Natural killer cell (primary cell): Measurements from ENCODE around the gene APH1A. TPM values are rescaled to one million over a fixed set of nuclear protein-coding genes. Genes with fewer than 3 reads are reported as not detected.

Experiments used
- ATAC-seq, 3 donors: fragments of 150-1000 bp in 2 of 3; fragments of 200-7000 bp in 1 of 3; cut with Tn5 transposase; 1 replicate in 1 of 3; 2 replicates in 2 of 3; pipeline ENCODE4 v1.10.0; 2021; ENCODE audit warnings: mild to moderate bottlenecking in 2 of 3, moderate library complexity in 2 of 3
- DNase-seq, 2 donors: peaks; one replicate each; pipeline versions ENCODE4 v3.0.0 to v3.0.0-alpha.2; 2013 to 2021; ENCODE audit warnings: mixed read lengths in 1 of 2
- H3K27ac ChIP-seq: one replicate; pipeline ENCODE4 v1.5.1; 2013; ENCODE audit warnings: mild to moderate bottlenecking, low read length
- H3K27me3 ChIP-seq: one replicate; pipeline ENCODE4 v1.6.1; 2013; ENCODE audit warnings: low read length; ENCODE audit not compliant: control insufficient read depth, insufficient read depth
- H3K36me3 ChIP-seq: one replicate; pipeline ENCODE4 v1.6.1; 2013; ENCODE audit warnings: low read length; ENCODE audit not compliant: control insufficient read depth, insufficient read depth
- H3K4me1 ChIP-seq: one replicate; pipeline ENCODE4 v1.6.1; 2013; ENCODE audit warnings: low read length; ENCODE audit not compliant: control insufficient read depth, insufficient read depth
- H3K4me3 ChIP-seq: one replicate; pipeline ENCODE4 v1.5.1; 2013; ENCODE audit warnings: low read length
- H3K9me3 ChIP-seq: one replicate; pipeline ENCODE4 v1.6.1; 2013; ENCODE audit warnings: low read length; ENCODE audit not compliant: control insufficient read depth, insufficient read depth
- H3K27ac Mint-ChIP-seq, 2 donors: one replicate each; pipeline ENCODE4 v1.8.0; 2022; ENCODE audit warnings: mild to moderate bottlenecking in 2 of 2, mixed read lengths in 2 of 2, moderate library complexity in 1 of 2
- H3K27me3 Mint-ChIP-seq, 2 donors: one replicate each; pipeline ENCODE4 v1.8.0; 2022; ENCODE audit warnings: low read depth in 2 of 2, mixed read lengths in 2 of 2
- H3K36me3 Mint-ChIP-seq: one replicate; pipeline ENCODE4 v1.8.0; 2022; ENCODE audit warnings: mixed read lengths
- H3K4me1 Mint-ChIP-seq, 2 donors: one replicate each; pipeline ENCODE4 v1.8.0; 2022; ENCODE audit warnings: mixed read lengths in 2 of 2
- H3K4me3 Mint-ChIP-seq: one replicate; pipeline ENCODE4 v1.8.0; 2022; ENCODE audit warnings: mild to moderate bottlenecking, moderate library complexity, mixed read lengths
- H3K9me3 Mint-ChIP-seq, 2 donors: one replicate each; pipeline ENCODE4 v1.8.0; 2022; ENCODE audit warnings: mixed read lengths in 2 of 2
- CTCF ChIP-seq: fragments of 200-600 bp; IDR thresholded peaks from one replicate; pipeline ENCODE4 v1.8.0; 2022; ENCODE audit warnings: antibody characterized with exemption
- WGBS: methylation state at CpG from one replicate; pipeline ENCODE4 v1.1.7; 2013; ENCODE audit warnings: missing lambda C conversion rate; ENCODE audit not compliant: insufficient coverage; 5-methylcytosine and 5-hydroxymethylcytosine counted together
- intact Hi-C: fragments of 100-400 bp; cut with micrococcal nuclease; formaldehyde crosslinking; loops from one replicate; pipeline ENCODE4 v1.14.2; 2022
- total RNA-seq, 4 donors: library from RNA; stranded (reverse); fragments of 120-200 nt in 1 of 4; gene quantifications; one replicate each; pipeline versions ENCODE4 v1.2.3 to v1.2.4, GENCODE V29; 2013 to 2022

The APH1A gene
- total RNA-seq, 3 donors from 2014 or later (not counting 1 experiment from before 2014, with no cell fraction given), result 133 to 153 (median 143) TPM

- H3K4me1 Mint-ChIP-seq, result peaks cover 16 to 19% of the 10 kb centered on the region in 2 donors
- no peak overlapping the region for H3K27ac Mint-ChIP-seq
- Histone ChIP-seq H3K4me1 (peaks cover 14% of the 10 kb centered on the region), H3K36me3 (no peaks in the 10 kb centered on the region), H3K27me3 (no peaks in the 10 kb centered on the region), H3K4me3 (peak overlapping the region; percentile 67), H3K27ac (no peak overlapping the region), H3K9me3 (no peaks in the 10 kb centered on the region)
- 43% methylated on average over 10 of the region's 10 CpGs for WGBS
- H3K27me3 Mint-ChIP-seq, result no peaks in the 10 kb centered on the region
- no peaks in the 10 kb centered on the region for H3K9me3 Mint-ChIP-seq
- H3K4me3 Mint-ChIP-seq, result no peak overlapping the region
- no peaks in the 10 kb centered on the region for H3K36me3 Mint-ChIP-seq
- intact Hi-C loops, result loop anchor here (1.0 to 10.0 kb wide), 4 partner anchors 32 to 328 kb away; partner anchors contain the start of genes APH1A, MRPS21 and PRPF3
- DNase-seq (peak in 1 of 2 donors; percentile 3), ATAC-seq (no peak)
- peak; percentile 8 for TF ChIP-seq CTCF
These were observed 32.2 kb downstream of the APH1A start for GRCh38 chr1:150236614-150237100.

GRCh38 chr1:150235852-150236613 lies 32.8 kb downstream of the APH1A start, which contains the start of gene ANP32E:
Gene ANP32E, minus strand, starts transcription at chr1:150236112. Its CDS starts 326 bp downstream, at chr1:150235786.
- TF ChIP-seq CTCF, result no peak
- H3K27ac Mint-ChIP-seq, result no peak within 1 kb of the TSS

DNA sequence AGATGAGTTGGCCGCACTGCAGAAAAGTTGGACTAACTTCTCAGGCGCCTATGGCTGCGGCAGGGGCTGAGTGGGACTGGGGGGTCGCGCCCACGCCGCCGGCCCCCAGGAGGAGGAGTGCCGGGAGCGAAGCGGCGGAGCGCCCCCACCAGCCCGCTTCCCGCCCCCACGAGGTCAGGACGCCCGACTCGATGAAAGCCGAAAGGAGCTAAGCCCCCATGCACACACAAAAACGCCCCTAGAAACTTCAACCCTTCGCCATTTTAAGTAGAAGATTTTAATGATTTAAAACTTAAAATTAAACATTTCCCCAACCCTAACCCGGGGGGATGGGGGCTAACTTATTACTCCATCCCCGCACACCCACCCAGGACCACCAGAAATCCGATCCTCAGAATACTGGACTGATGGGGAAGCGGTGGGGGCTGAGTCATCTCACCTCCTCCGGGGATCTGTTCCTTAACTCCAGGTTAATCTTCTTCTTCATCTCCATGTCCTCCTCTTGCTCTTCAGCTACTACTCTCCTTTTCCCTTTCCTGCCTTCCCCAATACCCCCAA lies 33.4 kb downstream of the APH1A start:
- Histone ChIP-seq H3K27me3 (no peaks in the 10 kb centered on the region), H3K36me3 (no peaks in the 10 kb centered on the region), H3K9me3 (no peaks in the 10 kb centered on the region), H3K4me1 (peaks cover 14% of the 10 kb centered on the region), H3K27ac (peak overlapping the region; percentile 99), H3K4me3 (peak overlapping the region; percentile 97)
- Mint-ChIP-seq H3K4me3 (no peak overlapping the region), H3K36me3 (no peaks in the 10 kb centered on the region), H3K27ac (no peak overlapping the region), H3K4me1 (peaks cover 16 to 19% of the 10 kb centered on the region in 2 donors), H3K9me3 (no peaks in the 10 kb centered on the region), H3K27me3 (no peaks in the 10 kb centered on the region)
- ATAC-seq, result no peak
- TF ChIP-seq CTCF, result no peak
- intact Hi-C loops, result loop anchor here (10.0 kb wide), 1 partner anchor 329 kb away; no protein-coding TSS in a partner anchor
- 0% methylated on average over 17 of the region's 27 CpGs for WGBS
- peak in 1 of 2 donors; percentile 59 for DNase-seq

More at GRCh38 chr1:150235852-150236613, 32.8 kb downstream of the APH1A start, which contains the start of gene ANP32E:
- Histone ChIP-seq H3K4me3 (peak within 1 kb of the TSS; percentile 97), H3K27me3 (no peaks in the 10 kb centered on the region), H3K9me3 (no peaks in the 10 kb centered on the region), H3K36me3 (no peaks in the 10 kb centered on the region), H3K27ac (peak within 1 kb of the TSS; percentile 99), H3K4me1 (peaks cover 14% of the 10 kb centered on the region)
- H3K9me3 Mint-ChIP-seq, result no peaks in the 10 kb centered on the region
- no peaks in the 10 kb centered on the region for H3K36me3 Mint-ChIP-seq
- intact Hi-C loops, result loop anchor here (1.0 to 10.0 kb wide), 4 partner anchors 33 to 329 kb away; partner anchors contain the start of genes APH1A, MRPS21 and PRPF3
- no peak within 1 kb of the TSS for H3K4me3 Mint-ChIP-seq
- H3K4me1 Mint-ChIP-seq, result peaks cover 16 to 19% of the 10 kb centered on the region in 2 donors
- H3K27me3 Mint-ChIP-seq, result no peaks in the 10 kb centered on the region
- 0% methylated on average over 29 of the region's 33 CpGs for WGBS
- peak; percentile 90 to 98 for DNase-seq
- ATAC-seq, result peak; percentile 85 to 96 (median 86)
